HPDE6-E6E7 (cell line): Measurements from ENCODE around the gene ZBTB26.

Experiments
- DNase-seq: peaks from one replicate; pipeline ENCODE4 v3.0.0; 2011; ENCODE audit warnings: missing footprints; ENCODE audit errors: extremely low spot score

Gene ZBTB26, protein sequence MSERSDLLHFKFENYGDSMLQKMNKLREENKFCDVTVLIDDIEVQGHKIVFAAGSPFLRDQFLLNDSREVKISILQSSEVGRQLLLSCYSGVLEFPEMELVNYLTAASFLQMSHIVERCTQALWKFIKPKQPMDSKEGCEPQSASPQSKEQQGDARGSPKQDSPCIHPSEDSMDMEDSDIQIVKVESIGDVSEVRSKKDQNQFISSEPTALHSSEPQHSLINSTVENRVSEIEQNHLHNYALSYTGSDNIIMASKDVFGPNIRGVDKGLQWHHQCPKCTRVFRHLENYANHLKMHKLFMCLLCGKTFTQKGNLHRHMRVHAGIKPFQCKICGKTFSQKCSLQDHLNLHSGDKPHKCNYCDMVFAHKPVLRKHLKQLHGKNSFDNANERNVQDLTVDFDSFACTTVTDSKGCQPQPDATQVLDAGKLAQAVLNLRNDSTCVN

DNA sequence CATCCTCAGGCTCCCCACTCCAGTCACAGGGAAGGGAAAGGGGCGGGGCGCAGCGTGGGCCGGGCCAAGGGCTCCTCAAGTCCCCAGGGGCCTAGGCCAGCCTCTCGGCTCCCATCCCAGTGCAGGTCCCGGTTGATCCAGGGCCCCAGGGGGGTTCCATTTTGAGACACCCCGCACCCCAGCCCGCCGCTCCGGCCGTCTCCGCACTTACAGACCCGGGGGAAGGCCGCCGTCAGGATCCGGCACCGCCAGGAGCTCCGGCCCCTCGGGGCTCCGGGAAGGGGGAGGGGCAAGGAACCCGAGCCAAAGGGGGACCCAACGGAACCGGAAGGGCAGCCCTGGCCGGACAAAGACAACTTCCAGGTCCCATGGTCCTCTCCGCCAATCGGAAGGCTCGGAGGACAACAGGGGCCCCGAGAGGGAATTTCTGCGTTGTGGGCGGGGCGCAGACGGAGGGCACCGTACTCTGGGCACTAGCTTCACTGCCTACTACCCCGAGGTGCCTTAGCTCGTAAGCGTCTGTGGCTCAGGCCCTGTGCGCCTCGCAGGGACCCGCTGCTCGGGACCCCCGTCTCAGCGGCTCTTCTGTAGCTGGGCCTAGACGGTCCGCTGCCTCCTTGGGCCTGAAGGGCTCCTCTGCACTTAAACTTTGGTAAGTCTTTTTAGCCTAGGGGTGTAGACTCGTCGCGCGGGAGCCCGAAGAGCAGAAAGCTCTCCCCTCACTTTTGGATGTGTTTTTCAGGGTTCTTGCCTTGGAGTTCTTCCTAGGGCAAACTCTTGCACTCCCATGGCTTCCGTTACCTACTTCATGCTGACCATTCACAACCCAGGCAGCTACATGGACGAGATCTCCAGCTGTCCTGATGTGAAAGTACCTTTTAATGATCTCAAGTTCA is at the start of gene ZBTB26:
ZBTB26 (minus strand) TSS at position 287 of the 896 bp plus-strand sequence. CDS start 11,578 bp downstream, outside the sequence.
- peak; percentile 97 for DNase-seq

DNA sequence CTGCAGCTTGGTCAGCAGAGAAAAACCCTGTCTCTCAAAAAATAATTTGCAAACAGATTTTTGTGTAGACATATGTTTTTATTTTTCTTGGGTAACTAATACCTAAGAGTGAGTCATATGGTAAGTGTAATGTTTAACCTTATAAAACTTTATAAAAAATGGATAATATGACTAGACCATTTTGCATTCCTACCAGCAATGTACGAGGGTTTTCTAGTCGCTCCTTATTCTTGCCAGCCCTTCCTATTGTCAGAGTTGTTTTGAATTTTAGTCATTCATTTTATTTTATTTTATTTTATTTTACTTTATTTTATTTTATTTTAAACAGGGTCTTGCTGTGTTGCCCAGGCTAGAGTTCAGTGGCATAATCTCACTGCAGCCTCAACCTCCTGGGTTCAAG is 47.3 kb upstream of the ZBTB26 start:
- DNase-seq, result no peak

DNA sequence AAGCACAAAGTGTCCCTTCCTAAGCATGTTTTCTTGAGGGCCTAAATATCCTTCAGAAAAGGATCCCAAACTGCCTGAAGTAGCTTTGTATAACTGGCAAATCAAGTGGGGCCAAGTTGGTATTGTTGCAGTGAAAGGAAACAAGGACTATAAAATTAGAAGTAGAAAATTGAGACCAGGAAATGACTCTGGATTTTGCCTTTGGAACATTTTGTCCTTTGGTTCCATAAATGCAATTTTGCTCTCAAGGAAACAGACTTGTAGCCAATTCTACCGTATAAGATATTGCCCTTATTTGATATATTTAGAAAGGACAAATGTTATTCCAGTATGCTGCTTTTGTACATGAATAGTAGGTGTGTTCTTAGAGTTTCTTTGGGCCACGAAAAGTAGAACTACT is 43.9 kb upstream of the ZBTB26 start:
- no peak for DNase-seq

DNA sequence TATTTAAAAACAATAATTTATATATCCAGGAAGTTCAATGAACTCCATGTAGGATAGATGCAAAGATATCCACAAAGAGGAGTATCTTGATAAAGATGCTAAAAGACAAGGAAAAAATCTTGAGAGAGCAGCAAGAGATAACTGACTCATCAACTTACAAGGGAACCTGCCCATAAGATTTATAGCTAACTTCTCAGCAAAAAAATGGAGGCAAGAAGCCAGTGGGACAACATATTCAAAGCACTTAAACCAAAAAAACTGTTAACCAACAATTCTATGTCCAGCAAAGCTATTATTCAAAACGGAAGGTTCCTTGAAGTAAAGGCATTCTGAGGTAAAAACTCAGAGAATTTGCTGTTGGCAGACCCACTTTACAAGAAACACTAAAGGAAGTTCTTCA is 29.8 kb upstream of the ZBTB26 start:
- no peak for DNase-seq

DNA sequence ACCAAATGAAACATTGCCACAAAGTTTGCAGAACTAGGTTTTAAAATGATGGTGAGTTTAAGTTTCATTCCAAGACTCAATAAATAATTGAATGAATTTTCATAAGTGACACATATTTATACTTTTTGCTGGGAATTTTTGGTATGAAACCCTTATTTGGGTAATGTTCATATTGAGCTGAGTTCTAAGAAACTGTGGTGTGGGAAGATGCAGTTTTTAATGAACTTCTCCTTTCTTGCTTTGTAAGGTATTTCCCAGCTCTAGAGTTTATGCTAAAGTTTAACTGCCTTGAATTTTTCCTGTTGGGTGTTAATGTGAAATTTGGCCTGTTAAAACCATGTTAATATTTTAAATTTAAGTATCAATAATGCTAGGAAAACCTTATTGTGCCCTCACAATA is 24.6 kb upstream of the ZBTB26 start:
- DNase-seq, result no peak

DNA sequence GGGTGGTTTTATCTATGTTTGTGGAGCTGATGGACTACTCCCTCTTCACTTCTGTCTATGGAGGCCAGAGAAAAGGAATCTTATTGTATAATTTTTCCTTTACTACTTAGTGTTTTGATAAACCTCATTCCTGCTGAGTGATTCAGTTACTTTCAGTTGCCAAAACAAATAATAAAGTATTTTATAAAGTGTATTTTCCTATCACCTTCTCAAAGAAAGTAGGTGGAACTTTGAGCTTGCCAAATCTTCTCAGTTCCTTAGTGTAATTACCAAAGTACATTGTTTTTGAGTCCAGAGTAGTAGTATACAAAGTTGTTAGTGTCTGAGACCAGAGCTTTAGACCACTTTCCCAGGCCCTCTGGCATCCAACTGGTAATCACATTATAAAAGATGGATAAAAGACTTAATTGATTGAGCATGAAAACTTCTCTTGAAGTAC is 23.0 kb upstream of the ZBTB26 start:
- no peak for DNase-seq

DNA sequence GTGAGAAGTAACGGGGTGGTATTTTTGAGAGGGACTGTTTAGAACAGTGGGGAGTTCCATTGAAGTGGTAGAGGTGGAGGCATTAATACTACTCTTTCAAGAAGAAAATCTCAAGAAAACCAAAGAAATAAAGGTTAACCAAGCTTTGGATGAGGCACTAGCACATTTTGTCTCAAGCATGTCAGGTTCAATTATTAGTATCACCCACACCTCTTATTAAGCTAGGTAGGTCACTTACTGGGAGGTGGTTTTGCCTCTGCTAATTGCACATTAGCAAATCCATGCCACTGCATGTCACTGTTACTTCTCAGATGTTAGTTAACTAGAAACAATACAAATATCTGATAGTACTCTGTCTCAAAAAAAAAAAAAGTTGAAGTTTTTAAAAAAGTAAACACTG is 19.7 kb upstream of the ZBTB26 start:
- DNase-seq, result no peak

DNA sequence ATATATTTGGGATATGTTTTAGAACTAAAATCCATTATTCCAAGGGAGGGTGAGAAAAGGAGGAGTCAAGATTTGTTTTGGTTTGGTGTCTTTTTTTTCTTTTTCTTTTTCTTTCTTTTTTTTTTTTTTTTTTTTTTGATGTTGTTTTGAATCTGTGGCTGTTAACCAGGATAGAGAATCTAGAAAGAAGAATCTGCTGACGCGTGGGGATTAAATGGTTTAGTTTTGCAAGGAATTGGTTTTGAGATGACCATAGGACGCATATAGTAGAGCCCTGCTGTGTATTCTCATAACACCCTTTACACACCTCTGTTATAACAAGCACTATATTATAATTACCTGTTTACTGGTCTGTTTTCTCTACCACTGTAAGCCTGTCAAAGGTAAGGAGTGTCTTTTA is 19.0 kb upstream of the ZBTB26 start:
- DNase-seq, result no peak

DNA sequence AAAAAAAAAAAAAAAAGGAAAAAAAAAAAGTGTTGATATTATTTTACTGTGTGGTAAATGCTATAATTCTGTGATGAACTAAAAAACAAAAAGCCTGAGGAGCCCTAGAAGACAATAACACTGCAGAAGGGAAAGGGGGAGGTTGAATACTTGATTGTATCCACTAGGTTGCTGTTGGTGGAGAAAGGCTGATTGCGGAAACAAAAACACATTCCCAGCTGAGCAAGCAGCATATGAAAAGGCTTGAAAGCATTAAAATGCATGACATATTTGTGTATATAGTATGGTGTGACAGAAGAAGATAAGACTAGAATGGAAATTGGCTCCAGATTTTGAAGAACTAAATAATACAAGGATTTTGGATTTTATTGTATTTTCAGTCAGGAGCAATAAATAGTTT is 18.4 kb upstream of the ZBTB26 start:
- no peak for DNase-seq

DNA sequence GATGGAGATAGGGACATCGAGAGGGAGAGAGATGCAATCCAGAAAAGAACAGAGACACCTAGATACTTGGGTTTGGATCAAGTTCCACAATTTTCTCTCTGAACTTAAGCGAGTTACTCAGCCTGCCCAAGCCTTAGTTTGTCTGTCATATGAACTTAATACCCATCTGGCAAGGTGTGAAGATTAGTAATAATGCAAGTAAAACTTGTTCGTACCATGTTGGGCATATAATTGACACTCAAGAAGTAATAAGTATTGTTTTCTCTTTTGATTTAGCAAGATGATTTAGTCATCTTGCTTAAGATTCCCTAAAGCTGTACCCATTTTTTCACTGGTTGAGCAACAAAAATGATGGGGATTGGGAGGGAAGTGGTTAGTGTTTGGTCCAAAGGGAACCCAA is 17.0 kb upstream of the ZBTB26 start:
- no peak for DNase-seq

DNA sequence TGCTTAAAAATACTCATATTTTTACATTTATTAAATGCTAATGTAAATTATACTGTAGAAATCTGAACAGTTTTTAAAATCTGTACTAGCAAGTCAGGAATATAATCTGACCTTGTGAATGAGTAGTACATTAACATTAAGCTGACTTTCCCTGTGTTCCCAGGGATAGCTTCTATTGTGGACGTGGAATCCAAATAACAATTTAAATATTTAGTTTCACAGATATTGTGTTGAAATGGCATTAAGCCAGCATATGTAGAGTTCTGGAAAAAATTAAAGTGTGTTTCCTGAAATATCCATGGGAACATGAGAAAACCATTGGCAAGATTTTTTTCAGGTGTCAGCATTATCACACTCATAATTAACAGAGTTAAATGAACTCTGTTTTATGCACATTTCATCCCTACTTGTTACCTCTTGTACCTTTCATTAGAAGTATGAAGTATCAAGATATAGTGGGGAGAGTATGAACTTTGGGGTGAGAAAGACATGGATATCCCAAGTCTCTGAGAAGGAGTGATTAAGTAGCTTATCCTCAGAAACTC is 15.2 kb upstream of the ZBTB26 start:
- no peak for DNase-seq

DNA sequence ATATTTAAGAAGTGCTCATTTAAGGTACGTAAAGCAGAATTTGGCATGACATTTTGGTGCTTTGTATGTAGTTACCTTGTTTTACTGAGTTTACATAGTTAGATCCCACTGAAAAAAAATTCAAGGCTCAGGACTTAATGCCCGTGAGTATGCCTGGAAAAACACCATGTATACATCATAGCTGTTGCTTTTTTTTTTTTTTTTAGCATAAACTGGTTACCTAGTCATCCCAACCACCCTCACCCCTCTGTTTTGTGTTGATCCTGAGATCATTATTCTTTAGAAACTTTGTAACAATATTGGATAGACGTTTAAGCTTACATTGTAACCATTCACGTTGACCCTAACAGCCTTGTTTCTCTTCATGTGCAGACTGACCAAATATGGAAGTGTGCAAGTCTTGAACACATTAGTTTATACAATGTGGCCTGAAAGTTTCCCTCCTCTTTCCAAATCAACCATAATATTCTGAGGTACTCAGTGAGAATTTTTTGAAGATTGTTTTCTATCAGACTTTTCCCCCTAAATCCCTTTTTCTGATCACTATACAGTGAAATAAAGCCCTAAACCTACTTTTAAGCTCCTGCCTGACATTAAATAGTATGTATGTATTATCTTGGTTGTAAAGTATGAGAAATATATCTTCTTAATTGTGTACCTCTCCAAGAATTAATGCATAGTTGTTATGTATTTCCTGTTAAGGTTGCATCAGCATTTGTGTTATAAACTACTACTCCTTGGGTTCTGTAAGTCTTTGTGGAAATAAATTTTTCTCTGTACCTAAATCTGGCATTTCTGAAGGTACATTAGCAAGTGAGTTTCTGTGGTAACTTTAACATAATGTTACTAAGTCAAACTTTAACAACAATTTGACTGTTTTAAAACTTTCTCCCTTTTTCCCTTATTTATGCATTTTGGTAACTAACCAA is 13.9 kb upstream of the ZBTB26 start:
- no peak for DNase-seq

DNA sequence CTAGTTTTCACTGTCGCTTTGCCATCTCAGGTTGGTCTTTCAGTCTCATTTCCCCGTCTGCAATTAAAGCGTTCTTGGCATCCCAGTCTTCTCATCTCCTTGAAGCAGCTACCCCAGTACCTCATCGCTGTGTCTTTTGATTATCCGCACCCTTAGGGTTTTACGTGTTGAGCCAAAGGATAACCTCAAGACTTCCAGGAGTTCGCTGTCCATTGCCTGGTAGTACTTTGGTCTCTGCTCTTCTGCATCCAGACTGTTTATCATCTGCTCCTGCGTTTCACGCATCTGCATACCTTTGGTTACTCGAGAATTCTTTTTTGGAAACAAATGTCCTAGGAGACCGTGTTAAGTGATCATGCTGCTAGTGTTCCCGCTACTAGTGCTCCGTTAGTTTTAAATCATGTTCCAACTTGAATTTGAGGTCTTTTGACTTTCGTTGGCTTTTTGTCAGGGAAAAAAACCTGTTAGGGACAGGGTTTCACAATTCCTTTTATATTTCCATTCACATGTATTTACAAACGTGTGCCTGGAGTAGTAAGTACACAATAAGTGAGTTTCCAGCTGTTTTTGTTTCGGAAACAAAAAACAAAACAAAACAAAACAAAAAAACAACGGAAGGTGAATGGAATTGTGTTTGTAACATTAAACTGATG is 10.4 kb upstream of the ZBTB26 start:
- peak; percentile 5 for DNase-seq

DNA sequence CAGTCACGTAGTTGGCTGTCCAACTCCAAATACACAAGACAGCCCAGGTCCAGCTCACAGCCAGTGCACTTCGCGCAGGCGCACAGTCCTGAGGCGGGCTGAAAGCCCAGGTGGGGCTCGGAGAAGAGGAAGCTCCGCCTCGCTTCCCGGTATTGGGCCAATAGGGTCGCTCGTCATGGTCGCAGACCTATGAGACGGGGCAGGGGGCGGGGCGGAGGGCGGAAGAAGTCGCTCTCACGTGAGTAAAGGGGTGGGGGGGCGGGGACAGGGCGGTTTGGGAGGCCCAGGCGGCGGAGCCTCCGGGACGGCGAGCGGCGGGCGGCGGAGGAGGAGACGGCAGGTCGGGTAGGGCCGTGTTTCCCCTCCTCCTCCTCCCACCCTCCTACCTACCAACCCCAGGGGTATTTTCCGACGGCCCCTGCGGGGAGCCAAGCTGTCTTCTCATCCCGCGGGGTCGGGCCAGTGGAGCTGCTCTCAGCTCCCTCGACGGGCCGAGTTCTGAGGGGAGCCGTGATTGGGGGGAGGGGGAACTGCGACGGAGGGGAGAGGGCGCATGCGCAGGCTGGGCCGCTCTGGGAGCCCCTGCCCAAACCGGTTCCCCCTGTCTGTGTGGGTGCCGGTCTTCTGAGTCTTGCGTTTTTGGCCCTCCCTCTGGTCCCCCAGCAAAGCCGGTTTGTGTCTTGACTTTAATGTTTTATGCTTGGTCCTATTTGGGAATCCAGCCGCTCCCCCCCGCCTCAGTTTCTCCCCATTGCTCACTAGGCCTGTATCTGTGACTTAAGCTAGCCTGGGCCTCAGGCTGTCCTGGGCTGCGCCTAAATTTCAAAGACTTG is 9.7 kb upstream of the ZBTB26 start, which contains the start of gene RABGAP1:
RABGAP1 (plus strand) TSS at position 272 of the 833 bp plus-strand sequence. CDS start 16,040 bp downstream, outside the sequence.
- peak; percentile 99 for DNase-seq

DNA sequence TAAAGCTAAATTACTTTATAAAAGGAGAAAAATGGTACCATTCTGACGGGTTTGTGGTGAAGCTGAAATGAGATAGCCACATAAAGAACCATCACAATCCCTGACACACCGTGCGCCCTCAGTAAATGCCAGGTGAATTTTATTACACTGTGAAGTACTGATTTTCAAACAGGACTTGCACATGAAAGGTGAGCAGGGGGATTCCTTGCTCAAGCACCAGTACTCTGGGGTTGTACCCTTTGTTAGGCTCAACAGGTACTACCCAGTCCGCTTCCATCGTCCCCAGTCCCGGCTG is 9.1 kb upstream of the ZBTB26 start:
- no peak for DNase-seq

DNA sequence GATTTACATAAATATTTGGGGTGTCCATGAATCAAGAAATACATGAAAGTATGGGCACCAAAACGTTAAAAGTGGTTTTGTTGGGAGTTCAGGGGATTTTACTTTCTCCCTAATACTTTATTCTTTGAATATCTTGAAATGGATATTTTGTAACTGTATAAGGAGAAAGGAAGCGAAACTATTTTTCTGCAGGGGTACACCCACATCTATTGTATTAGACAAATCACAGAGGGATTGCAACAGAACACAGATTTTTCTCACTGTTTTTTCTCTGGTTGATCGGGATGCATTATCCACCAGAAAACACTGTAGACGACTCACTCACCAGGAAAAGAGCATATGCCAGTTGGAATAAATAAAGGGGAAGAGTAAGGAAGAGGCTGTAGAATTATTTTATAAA is 8.3 kb upstream of the ZBTB26 start:
- DNase-seq, result no peak

DNA sequence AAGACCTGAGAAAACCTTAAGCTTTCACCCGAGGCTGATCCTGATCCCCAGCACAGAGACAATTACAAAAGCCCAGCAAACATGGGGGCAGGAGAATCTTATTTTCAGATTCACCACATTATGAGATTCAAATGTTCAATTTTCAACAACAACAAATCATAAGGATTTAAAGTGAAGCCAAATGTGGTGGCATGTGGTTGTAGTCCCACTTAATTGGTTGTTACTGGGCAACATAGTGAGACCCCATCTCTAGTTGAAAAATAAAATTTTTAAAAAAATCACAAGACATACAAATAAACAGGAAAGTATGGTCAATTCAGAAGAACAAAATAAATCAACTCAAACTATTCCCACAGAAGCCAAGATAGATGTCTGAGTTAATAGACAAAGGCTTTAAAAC is 5.6 kb upstream of the ZBTB26 start:
- no peak for DNase-seq

DNA sequence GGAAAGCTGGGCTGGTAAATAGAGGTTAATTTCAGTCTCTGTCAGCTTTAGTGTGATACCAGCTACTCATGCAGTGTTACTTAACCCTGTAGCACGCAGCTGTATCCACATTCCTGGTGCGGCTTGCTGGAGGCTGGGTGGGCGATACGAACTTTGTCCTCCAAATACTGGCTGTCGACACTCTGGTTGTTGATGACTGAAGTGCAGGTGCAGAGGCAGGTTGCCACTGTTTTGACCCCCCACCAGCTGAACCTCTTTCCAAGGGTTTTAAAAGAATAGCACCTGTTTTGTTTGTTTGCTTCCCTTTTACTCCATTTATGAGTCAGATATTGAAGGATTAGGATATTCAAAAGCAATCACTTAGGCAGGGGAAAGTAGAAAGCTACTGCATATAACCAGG is 5.2 kb upstream of the ZBTB26 start:
- DNase-seq, result no peak

DNA sequence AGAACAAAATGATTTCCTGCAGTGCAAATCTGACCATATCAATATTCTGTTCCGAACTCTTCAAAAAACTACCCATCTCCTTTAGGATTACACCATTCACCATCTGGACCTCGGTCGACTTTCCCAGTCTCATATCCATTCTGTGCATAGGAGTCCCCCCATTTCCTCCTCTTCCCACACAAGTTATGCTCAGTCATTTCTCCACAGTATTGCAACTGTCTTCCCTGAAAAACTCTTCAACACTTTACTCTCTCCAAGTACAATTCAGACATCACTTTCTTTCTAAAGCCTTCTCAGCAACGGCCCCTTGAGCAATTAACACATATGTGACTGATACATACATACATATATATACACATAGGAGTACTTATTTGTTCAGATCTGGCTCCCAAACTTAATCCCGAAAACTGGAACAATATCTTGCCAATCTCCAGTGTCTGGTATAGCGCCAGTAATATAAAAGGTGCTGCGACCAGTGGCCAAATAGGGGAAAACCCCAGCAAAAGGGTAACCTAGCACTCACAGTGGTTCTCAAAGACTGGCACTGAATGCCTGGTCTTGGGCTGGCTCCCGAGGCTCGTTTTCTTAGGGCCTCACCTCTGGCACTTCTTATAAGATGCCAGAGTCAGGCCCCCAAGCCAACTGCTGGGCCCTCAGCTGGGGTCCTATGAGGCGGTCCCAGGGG is 629 bp downstream of the ZBTB26 start:
- DNase-seq, result no peak
